ENCODE measurements around the gene SIRPA. TPM values are rescaled to one million over a fixed set of nuclear protein-coding genes. Genes with fewer than 3 reads are reported as not detected.

The SIRPA gene
- total RNA-seq, 3 donors from 2014 or later (not counting 1 experiment from before 2014, with no cell fraction given), result 1.3 to 7.5 (median 2.3) TPM

- Histone ChIP-seq H3K9me3 (ENCODE audit: control insufficient read depth, insufficient read depth, low read length) (no peaks in the 10 kb centered on the region), H3K4me3 (ENCODE audit: low read length) (no peak overlapping the region), H3K27me3 (ENCODE audit: control insufficient read depth, insufficient read depth, low read length) (no peaks in the 10 kb centered on the region), H3K36me3 (ENCODE audit: control insufficient read depth, insufficient read depth, low read length) (no peaks in the 10 kb centered on the region), H3K27ac (ENCODE audit: low read length) (no peak overlapping the region), H3K4me1 (ENCODE audit: control insufficient read depth, insufficient read depth, low read length) (peaks cover 18% of the 10 kb centered on the region)
- TF ChIP-seq CTCF (IDR thresholded peaks at IDR 0.05), result no peak
- Mint-ChIP-seq H3K36me3 (no peaks in the 10 kb centered on the region), H3K9me3 (no peaks in the 10 kb centered on the region), H3K27ac (no peak overlapping the region), H3K27me3 (ENCODE audit: low read depth in 2 of 2) (peaks cover 15 to 34% of the 10 kb centered on the region in 2 donors), H3K4me3 (no peak overlapping the region), H3K4me1 (peaks cover 6 to 9% of the 10 kb centered on the region in 2 donors)
- 69% methylated on average over 14 of the region's 14 CpGs for WGBS (ENCODE audit: insufficient coverage)
- intact Hi-C loops (cut with micrococcal nuclease), result loop anchor here (1.0 kb wide), 1 partner anchor 207 kb away; no protein-coding TSS in a partner anchor
- peak in 1 of 2 donors; percentile 15 for DNase-seq
- ATAC-seq, result no peak
Observed at GRCh38 chr20:1964659-1965405, 69.6 kb downstream of the SIRPA start.

- TF ChIP-seq CTCF (IDR thresholded peaks at IDR 0.05), result peak; percentile 90
- Mint-ChIP-seq H3K9me3 (no peaks in the 10 kb centered on the region), H3K27ac (no peak overlapping the region), H3K4me1 (peaks cover 6 to 9% of the 10 kb centered on the region in 2 donors), H3K36me3 (no peaks in the 10 kb centered on the region), H3K27me3 (ENCODE audit: low read depth in 2 of 2) (peaks cover 13 to 33% of the 10 kb centered on the region in 2 donors), H3K4me3 (no peak overlapping the region)
- 6% methylated on average over 28 of the region's 28 CpGs for WGBS (ENCODE audit: insufficient coverage)
- H3K4me3 ChIP-seq (ENCODE audit: low read length), result no peak overlapping the region
- H3K4me1 ChIP-seq (ENCODE audit: control insufficient read depth, insufficient read depth, low read length), result peaks cover 18% of the 10 kb centered on the region
- no peaks in the 10 kb centered on the region for H3K9me3 ChIP-seq (ENCODE audit: control insufficient read depth, insufficient read depth, low read length)
- intact Hi-C loops (cut with micrococcal nuclease), result loop anchor here (1.0 kb wide), 1 partner anchor 207 kb away; no protein-coding TSS in a partner anchor
- DNase-seq, result peak; percentile 62 to 82
- ATAC-seq, result peak; percentile 60 to 85 (median 70)
- H3K27ac ChIP-seq (ENCODE audit: low read length), result no peak overlapping the region
- H3K27me3 ChIP-seq (ENCODE audit: control insufficient read depth, insufficient read depth, low read length), result no peaks in the 10 kb centered on the region
- no peaks in the 10 kb centered on the region for H3K36me3 ChIP-seq (ENCODE audit: control insufficient read depth, insufficient read depth, low read length)
Observed at GRCh38 chr20:1965520-1966351, 70.5 kb downstream of the SIRPA start.

- Mint-ChIP-seq H3K27ac (no peak overlapping the region), H3K4me3 (no peak overlapping the region), H3K36me3 (no peaks in the 10 kb centered on the region), H3K9me3 (no peaks in the 10 kb centered on the region), H3K27me3 (ENCODE audit: low read depth in 2 of 2) (peaks cover 15 to 46% of the 10 kb centered on the region in 2 donors), H3K4me1 (peaks cover 6 to 9% of the 10 kb centered on the region in 2 donors)
- 84% methylated on average over 3 of the region's 4 CpGs for WGBS (ENCODE audit: insufficient coverage)
- Histone ChIP-seq H3K4me3 (ENCODE audit: low read length) (no peak overlapping the region), H3K4me1 (ENCODE audit: control insufficient read depth, insufficient read depth, low read length) (peaks cover 18% of the 10 kb centered on the region), H3K9me3 (ENCODE audit: control insufficient read depth, insufficient read depth, low read length) (no peaks in the 10 kb centered on the region), H3K36me3 (ENCODE audit: control insufficient read depth, insufficient read depth, low read length) (no peaks in the 10 kb centered on the region), H3K27me3 (ENCODE audit: control insufficient read depth, insufficient read depth, low read length) (no peaks in the 10 kb centered on the region), H3K27ac (ENCODE audit: low read length) (no peak overlapping the region)
- no peak for TF ChIP-seq CTCF (IDR thresholded peaks at IDR 0.05)
- ATAC-seq (no peak), DNase-seq (no peak)
- intact Hi-C loops (cut with micrococcal nuclease), result no loop called here
Observed at GRCh38 chr20:1968964-1969363, 73.8 kb downstream of the SIRPA start.

All from natural killer cell (primary cell).